ENCODE measurements around the gene GPR3. TPM values are rescaled to one million over a fixed set of nuclear protein-coding genes. Genes with fewer than 3 reads are reported as not detected.

The GPR3 gene, protein sequence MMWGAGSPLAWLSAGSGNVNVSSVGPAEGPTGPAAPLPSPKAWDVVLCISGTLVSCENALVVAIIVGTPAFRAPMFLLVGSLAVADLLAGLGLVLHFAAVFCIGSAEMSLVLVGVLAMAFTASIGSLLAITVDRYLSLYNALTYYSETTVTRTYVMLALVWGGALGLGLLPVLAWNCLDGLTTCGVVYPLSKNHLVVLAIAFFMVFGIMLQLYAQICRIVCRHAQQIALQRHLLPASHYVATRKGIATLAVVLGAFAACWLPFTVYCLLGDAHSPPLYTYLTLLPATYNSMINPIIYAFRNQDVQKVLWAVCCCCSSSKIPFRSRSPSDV
- total RNA-seq: not detected

DNA sequence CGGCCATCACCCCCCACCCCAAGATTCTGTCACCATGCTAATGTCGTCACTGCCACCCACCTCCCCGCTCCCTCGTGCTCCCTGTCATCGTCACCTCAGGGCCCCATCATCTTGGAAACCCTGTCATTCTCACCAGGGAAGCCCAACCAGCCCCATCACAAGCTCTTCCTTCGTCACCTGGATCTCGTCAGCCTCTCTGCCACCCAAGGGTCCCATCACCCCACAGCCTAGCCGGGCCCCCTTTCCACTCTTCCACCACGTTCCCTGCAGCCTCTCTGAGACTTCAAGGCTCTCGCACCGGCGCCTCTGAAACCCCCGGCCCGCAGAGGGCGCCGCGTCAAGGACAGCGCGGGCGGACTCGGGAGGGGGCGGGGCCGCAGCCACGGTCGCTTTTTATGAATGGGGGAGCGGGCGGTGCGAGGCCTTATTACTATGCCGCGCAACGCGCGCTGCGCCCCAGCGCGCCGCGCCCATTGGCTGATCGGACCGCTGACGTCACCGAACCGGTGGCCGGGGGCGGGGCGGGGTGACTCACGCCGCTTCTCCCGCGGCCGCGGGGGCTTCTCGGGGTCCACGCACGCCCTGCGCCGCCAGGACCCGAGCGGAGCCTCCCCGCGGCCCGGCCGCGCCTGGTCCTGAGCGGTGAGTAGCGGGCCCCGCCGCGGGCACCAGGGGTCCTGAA is at the start of gene GPR3:
Gene GPR3, plus strand, starts transcription at position 527 of the 682 bp plus-strand sequence. CDS start 1,177 bp downstream, outside the sequence.
- intact Hi-C loops (cut with DNase I; ENCODE audit: low total_unique reads) (loop anchor here (5.0 kb wide), 1 partner anchor 90 kb away; no protein-coding TSS in a partner anchor), in situ Hi-C loops (cut with MboI; ENCODE audit: low pct_ligation_motif_present in 1 of 4, low pct_unique_long_range_greater_than_20kb in 1 of 4, low sequenced_read_pairs in 3 of 4) (loop anchor here (5.0 to 10.0 kb wide), 2 partner anchors 90 to 213 kb away; partner anchors contain the start of gene AHDC1 (in 1 of the 4))
- Histone ChIP-seq H3K4me3 (peak within 1 kb of the TSS; percentile 35 to 55 (median 46)), H3K36me3 (no peaks in the 10 kb centered on the region), H3K27me3 (peaks cover 7% of the 10 kb centered on the region), H3K9me3 (no peaks in the 10 kb centered on the region), H3K4me1 (peaks cover 16 to 23% (median 18%) of the 10 kb centered on the region in 4 donors), H3K27ac (peak within 1 kb of the TSS; percentile 29 to 74 (median 60))
- 3% methylated on average over 8 to 45 of the region's 69 CpGs for WGBS, 2 donors (ENCODE audit: low coverage in 1 of 2)
- TF ChIP-seq POLR2A (IDR thresholded peaks at IDR 0.05) (no peak), POLR2AphosphoS5 (IDR thresholded peaks at IDR 0.05) (peak; percentile 26 to 49 (median 45))
- TF ChIP-seq, protein P1, sequence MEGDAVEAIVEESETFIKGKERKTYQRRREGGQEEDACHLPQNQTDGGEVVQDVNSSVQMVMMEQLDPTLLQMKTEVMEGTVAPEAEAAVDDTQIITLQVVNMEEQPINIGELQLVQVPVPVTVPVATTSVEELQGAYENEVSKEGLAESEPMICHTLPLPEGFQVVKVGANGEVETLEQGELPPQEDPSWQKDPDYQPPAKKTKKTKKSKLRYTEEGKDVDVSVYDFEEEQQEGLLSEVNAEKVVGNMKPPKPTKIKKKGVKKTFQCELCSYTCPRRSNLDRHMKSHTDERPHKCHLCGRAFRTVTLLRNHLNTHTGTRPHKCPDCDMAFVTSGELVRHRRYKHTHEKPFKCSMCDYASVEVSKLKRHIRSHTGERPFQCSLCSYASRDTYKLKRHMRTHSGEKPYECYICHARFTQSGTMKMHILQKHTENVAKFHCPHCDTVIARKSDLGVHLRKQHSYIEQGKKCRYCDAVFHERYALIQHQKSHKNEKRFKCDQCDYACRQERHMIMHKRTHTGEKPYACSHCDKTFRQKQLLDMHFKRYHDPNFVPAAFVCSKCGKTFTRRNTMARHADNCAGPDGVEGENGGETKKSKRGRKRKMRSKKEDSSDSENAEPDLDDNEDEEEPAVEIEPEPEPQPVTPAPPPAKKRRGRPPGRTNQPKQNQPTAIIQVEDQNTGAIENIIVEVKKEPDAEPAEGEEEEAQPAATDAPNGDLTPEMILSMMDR (IDR thresholded peaks at IDR 0.05): peak; percentile 39 to 64 (median 55)
- DNase-seq: peak; percentile 93

DNA sequence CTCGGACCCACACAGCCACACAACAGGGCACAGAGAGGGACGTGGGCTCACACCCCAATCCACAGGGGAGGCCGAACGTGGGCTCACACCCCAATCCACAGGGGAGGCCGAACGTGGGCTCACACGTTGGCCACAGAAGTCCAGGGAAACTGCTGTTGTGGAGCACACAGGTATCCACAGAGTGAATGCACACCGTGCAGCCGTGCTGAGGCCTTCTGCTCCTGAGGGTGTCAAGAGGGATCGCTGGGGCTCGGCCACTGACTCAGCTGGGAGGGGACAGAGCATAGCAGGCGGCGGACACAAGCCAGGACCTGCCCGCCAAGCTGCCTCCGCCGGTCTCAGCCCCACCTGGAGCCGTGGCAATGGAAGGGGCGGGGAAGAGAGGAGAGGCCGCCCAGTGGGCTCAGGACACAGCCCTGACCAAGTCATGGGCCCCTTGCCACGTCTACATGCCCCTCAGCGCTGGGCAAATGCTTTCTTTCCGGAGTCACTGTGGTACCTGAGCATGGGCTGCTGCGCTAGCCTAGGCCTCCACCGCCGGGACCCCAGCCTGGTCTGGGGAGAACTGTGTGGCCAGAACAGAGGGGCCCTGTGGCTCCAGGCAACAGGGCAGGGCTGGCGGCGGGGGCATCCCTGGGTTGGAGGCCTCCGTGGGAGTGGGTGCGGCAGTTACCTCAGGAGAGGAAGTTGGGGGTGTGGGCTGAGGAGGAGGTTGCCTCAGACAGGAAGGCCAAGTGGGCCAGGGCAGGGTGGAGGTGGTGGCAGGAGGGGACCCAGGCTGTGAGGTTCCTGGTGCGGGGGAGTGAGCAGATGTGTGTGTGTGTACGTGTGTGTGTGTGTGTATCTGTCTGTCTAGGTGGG is 49.4 kb upstream of the GPR3 start:
- in situ Hi-C loops (cut with MboI; ENCODE audit: low pct_ligation_motif_present in 1 of 4, low pct_unique_long_range_greater_than_20kb in 1 of 4, low sequenced_read_pairs in 3 of 4): no loop called here
- DNase-seq: peak; percentile 67
- Histone ChIP-seq H3K27me3 (no peaks in the 10 kb centered on the region), H3K4me3 (peak overlapping the region in 2 of 4 donors; percentile 30 to 37), H3K36me3 (no peaks in the 10 kb centered on the region), H3K4me1 (peaks cover 0 to 15% (median 9%) of the 10 kb centered on the region in 4 donors), H3K9me3 (no peaks in the 10 kb centered on the region), H3K27ac (peak overlapping the region; percentile 65 to 70 (median 67))
- intact Hi-C loops (cut with DNase I; ENCODE audit: low total_unique reads): no loop called here
- no peak for TF ChIP-seq POLR2AphosphoS5 (IDR thresholded peaks at IDR 0.05)
- TF ChIP-seq, protein P1 (IDR thresholded peaks at IDR 0.05): no peak
- no peak for TF ChIP-seq POLR2A (IDR thresholded peaks at IDR 0.05)
- TF ChIP-seq EP300 (IDR thresholded peaks at IDR 0.05; ENCODE audit: low read depth): no peak
- WGBS, 2 donors (ENCODE audit: low coverage in 1 of 2): 61% methylated on average over 30 of the region's 31 CpGs; no CpG with 5 or more reads in 1 of the 2 donors

DNA sequence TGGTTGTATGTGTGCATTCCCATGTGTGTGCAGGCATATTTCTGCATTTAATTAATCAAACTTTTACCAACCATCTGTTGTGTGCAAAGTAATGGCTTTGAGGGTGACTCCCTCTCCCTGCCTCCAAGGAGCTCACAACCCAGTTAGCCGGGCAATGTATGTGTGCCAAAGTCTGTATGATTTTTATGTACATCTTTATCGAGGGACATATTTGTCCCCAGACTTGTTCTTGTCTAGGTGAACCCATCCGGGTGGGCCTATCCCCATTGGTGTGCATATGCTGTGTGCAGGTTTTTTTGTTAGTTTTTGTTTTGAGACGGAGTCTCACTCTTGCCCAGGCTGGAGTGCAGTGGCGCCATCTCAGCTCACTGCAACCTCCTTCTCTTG is 48.8 kb upstream of the GPR3 start:
- Histone ChIP-seq H3K36me3 (no peaks in the 10 kb centered on the region), H3K4me3 (peak overlapping the region in 2 of 4 donors; percentile 30 to 37), H3K27ac (peak overlapping the region in 2 of 4 donors; percentile 68 to 70), H3K4me1 (peaks cover 0 to 15% (median 9%) of the 10 kb centered on the region in 4 donors), H3K9me3 (no peaks in the 10 kb centered on the region), H3K27me3 (no peaks in the 10 kb centered on the region)
- TF ChIP-seq POLR2A (IDR thresholded peaks at IDR 0.05) (no peak), POLR2AphosphoS5 (IDR thresholded peaks at IDR 0.05) (no peak), EP300 (IDR thresholded peaks at IDR 0.05; ENCODE audit: low read depth) (no peak)
- TF ChIP-seq, protein P1 (IDR thresholded peaks at IDR 0.05): no peak
- in situ Hi-C loops (cut with MboI; ENCODE audit: low pct_ligation_motif_present in 1 of 4, low pct_unique_long_range_greater_than_20kb in 1 of 4, low sequenced_read_pairs in 3 of 4): no loop called here
- WGBS, 2 donors (ENCODE audit: low coverage in 1 of 2): 33 to 71% methylated on average over 1 to 5 of the region's 5 CpGs
- no peak for DNase-seq
- intact Hi-C loops (cut with DNase I; ENCODE audit: low total_unique reads): no loop called here
